Endothelial cell of umbilical vein (primary cell): Measurements from ENCODE around the gene TOMM40L. TPM values are rescaled to one million over a fixed set of nuclear protein-coding genes. Genes with fewer than 3 reads are reported as not detected.

Source experiments
- BruUV-seq: library from RNA; stranded (reverse); fragments of 400-500 nt; replicated peaks from 2 replicates; lab custom pipeline; 2021; lab: Mats Ljungman, UMichigan
- CTCF ChIA-PET: fragments of 300-600, 350-600 bp; sonication (Branson Sonifier 250); formaldehyde crosslinking; loops from one replicate; lab custom pipeline; 2021; ENCODE audit warnings: antibody characterized with exemption, inconsistent platforms; lab: Charles Lee
- POLR2A ChIA-PET: fragments of 300-600, 350-600 bp; sonication (Branson Sonifier 250); formaldehyde crosslinking; loops from one replicate; lab custom pipeline; 2021; ENCODE audit warnings: antibody characterized with exemption, inconsistent platforms; lab: Charles Lee
- DNase-seq: peaks from one replicate; pipeline ENCODE4 v3.0.0-alpha.2; 2011; ENCODE audit warnings: low read depth, low spot score
- FAIRE-seq: peaks from 2 replicates; lab custom pipeline; 2011; peaks lifted over from hg19 to GRCh38; lab: Jason Lieb, UNC
- H2AFZ ChIP-seq: 2 replicates; pipeline ENCODE4 v1.6.0; 2012; ENCODE audit warnings: low read depth, low read length, control low read depth, inconsistent platforms
- H3K27ac ChIP-seq: 2 replicates; pipeline ENCODE4 v1.5.1; 2011; ENCODE audit warnings: low read depth, mild to moderate bottlenecking, control low read depth, low read length, moderate library complexity; ENCODE audit not compliant: insufficient read depth
- H3K27me3 ChIP-seq, 2 experiments: 2 replicates each; pipeline versions ENCODE4 v1.6.0 to v1.6.1; 2011; ENCODE audit warnings: low read length in 2 of 2, mixed read lengths in 1 of 2; ENCODE audit not compliant: control insufficient read depth in 2 of 2, insufficient read depth in 2 of 2
- H3K36me3 ChIP-seq, 2 experiments: 2 replicates in 1 of 2; 3 replicates in 1 of 2; pipeline ENCODE4 v1.5.1; 2011; ENCODE audit warnings: low read length in 2 of 2, mild to moderate bottlenecking in 1 of 2, moderate library complexity in 1 of 2; ENCODE audit not compliant: control insufficient read depth in 2 of 2, insufficient read depth in 2 of 2; ENCODE audit errors: extremely low read depth in 1 of 2
- H3K4me1 ChIP-seq: 3 replicates; pipeline ENCODE4 v1.5.1; 2011; ENCODE audit warnings: mild to moderate bottlenecking, low read length; ENCODE audit not compliant: control insufficient read depth, insufficient read depth; ENCODE audit errors: extremely low read depth
- H3K4me2 ChIP-seq: 2 replicates; pipeline ENCODE4 v1.6.1; 2011; ENCODE audit warnings: low read length, control low read depth, mixed read lengths; ENCODE audit not compliant: insufficient read depth
- H3K4me3 ChIP-seq, 3 experiments: fragments of 200-600 bp in 1 of 3; sonication (generic), shearing (Covaris generic) in 1 of 3; replicated peaks in 1 of 3; 2 replicates each; pipeline ENCODE4 v1.5.1; 2011 to 2016; ENCODE audit warnings: control low read depth in 3 of 3, low read length in 3 of 3, mild to moderate bottlenecking in 2 of 3, inconsistent platforms in 1 of 3, low read depth in 1 of 3, moderate library complexity in 1 of 3; ENCODE audit not compliant: insufficient read depth in 1 of 3
- H3K79me2 ChIP-seq: 2 replicates; pipeline ENCODE4 v1.6.0; 2012; ENCODE audit warnings: low read length, inconsistent platforms; ENCODE audit not compliant: control insufficient read depth, insufficient read depth
- H3K9ac ChIP-seq: replicated peaks from 2 replicates; pipeline ENCODE3; 2011; ENCODE audit warnings: low read length, control low read depth; ENCODE audit not compliant: insufficient read depth; ENCODE audit errors: extremely low read depth
- H3K9me1 ChIP-seq: replicated peaks from 3 replicates; pipeline ENCODE4 v1.6.0; 2011; ENCODE audit warnings: mild to moderate bottlenecking, low read length; ENCODE audit not compliant: control insufficient read depth, insufficient read depth; ENCODE audit errors: extremely low read depth
- H3K9me3 ChIP-seq: replicated peaks from 2 replicates; pipeline ENCODE4 v1.5.1; 2012; ENCODE audit warnings: low read length, inconsistent platforms; ENCODE audit not compliant: control insufficient read depth, insufficient read depth
- H4K20me1 ChIP-seq: replicated peaks from 2 replicates; pipeline ENCODE3; 2011; ENCODE audit warnings: mild to moderate bottlenecking, low read length; ENCODE audit not compliant: control insufficient read depth, insufficient read depth; ENCODE audit errors: extremely low read depth
- EZH2 ChIP-seq: IDR thresholded peaks from 2 replicates; pipeline ENCODE4 v1.6.1; 2012; ENCODE audit warnings: borderline replicate concordance, low read depth, mild to moderate bottlenecking, moderate library complexity, low read length, inconsistent platforms; ENCODE audit not compliant: severe bottlenecking
- FOS ChIP-seq: IDR thresholded peaks from 2 replicates; pipeline ENCODE4 v1.6.1; 2011; ENCODE audit warnings: mild to moderate bottlenecking, low read length, moderate library complexity, borderline replicate concordance; ENCODE audit not compliant: insufficient read depth
- GATA2 ChIP-seq: IDR thresholded peaks from 2 replicates; pipeline ENCODE4 v1.7.0; 2011; ENCODE audit warnings: low read depth, mild to moderate bottlenecking, moderate library complexity, mixed read lengths, low read length; ENCODE audit not compliant: insufficient read length, insufficient read depth
- JUN ChIP-seq: IDR thresholded peaks from 2 replicates; pipeline ENCODE4 v1.6.1; 2011; ENCODE audit warnings: borderline replicate concordance, low read depth; ENCODE audit not compliant: insufficient read length, insufficient read depth
- MYC ChIP-seq: IDR thresholded peaks from one replicate; pipeline ENCODE4 v1.6.1; 2011; ENCODE audit warnings: mild to moderate bottlenecking, low read depth, low read length
- POLR2A ChIP-seq: IDR thresholded peaks from 2 replicates; pipeline ENCODE4 v1.6.1; 2012; ENCODE audit warnings: low read depth, mild to moderate bottlenecking, control low read depth, low read length
- POLR2AphosphoS5 ChIP-seq: IDR thresholded peaks from 2 replicates; pipeline ENCODE4 v1.6.1; 2012; ENCODE audit warnings: low read depth, mild to moderate bottlenecking, control low read depth, low read length, moderate library complexity; ENCODE audit not compliant: insufficient read depth
- dilution Hi-C: fragments of 300-500 bp; cut with MboI; formaldehyde crosslinking; loops from one replicate; pipeline ENCODE4 v1.15.0; 2019; ENCODE audit warnings: low sequenced_read_pairs; ENCODE audit not compliant: extremely low pct_ligation_motif_present
- intact Hi-C: fragments of 100-400 bp; cut with micrococcal nuclease; formaldehyde crosslinking; loops from one replicate; pipeline ENCODE4 v1.10.0; 2022
- polyA plus RNA-seq, 4 experiments: library from polyadenylated mRNA; depleted of rRNA in 3 of 4; stranded (reverse) in 3 of 4; unstranded in 1 of 4; fragments of >200 nt; gene quantifications; 2 replicates each; pipeline versions ENCODE4 v1.2.1 to v1.2.3, GENCODE V29; 2011 to 2012; ENCODE audit warnings: missing spikeins in 1 of 4
- total RNA-seq: library from RNA; stranded (reverse); gene quantifications from 2 replicates; pipeline ENCODE4 v1.2.3, GENCODE V29; 2021
- TF ChIP-seq, protein P1 (sequence below), 2 donors: IDR thresholded peaks; 1 replicate in 1 of 2; 2 replicates in 1 of 2; pipeline ENCODE4 v1.5.1; 2011; ENCODE audit warnings: low read length in 2 of 2, mild to moderate bottlenecking in 2 of 2, moderate library complexity in 2 of 2, control low read depth in 1 of 2, inconsistent platforms in 1 of 2, low read depth in 1 of 2; ENCODE audit not compliant: insufficient read depth in 1 of 2; ENCODE audit errors: extremely low read depth in 1 of 2
- TF ChIP-seq, protein P2 (sequence below): IDR thresholded peaks from 2 replicates; pipeline ENCODE4 v1.6.1; 2011; ENCODE audit not compliant: insufficient read depth, insufficient read length

TOMM40L gene
- total and polyA plus RNA-seq, 2 donors (not counting 3 experiments of a cell fraction or from before 2014, with no cell fraction given) = 18.6 to 18.7 TPM

GRCh38 chr1:161196111-161196510, 29.7 kb upstream of the TOMM40L start:
- no peak overlapping the region for H3K27ac ChIP-seq
- peaks cover 47% of the 10 kb centered on the region for H3K4me1 ChIP-seq
- H3K36me3 ChIP-seq = peaks cover 3% of the 10 kb centered on the region in 2 experiments
- H3K27me3 ChIP-seq = no peaks in the 10 kb centered on the region
- H3K4me2 ChIP-seq = no peak overlapping the region
- dilution Hi-C loops (no loop called here), intact Hi-C loops (no loop called here)
- no peak overlapping the region for H3K9ac ChIP-seq
- TF ChIP-seq EZH2 (no peak), POLR2AphosphoS5 (no peak), GATA2 (no peak), JUN (no peak), MYC (no peak), POLR2A (no peak), FOS (no peak)
- TF ChIP-seq, protein P1, sequence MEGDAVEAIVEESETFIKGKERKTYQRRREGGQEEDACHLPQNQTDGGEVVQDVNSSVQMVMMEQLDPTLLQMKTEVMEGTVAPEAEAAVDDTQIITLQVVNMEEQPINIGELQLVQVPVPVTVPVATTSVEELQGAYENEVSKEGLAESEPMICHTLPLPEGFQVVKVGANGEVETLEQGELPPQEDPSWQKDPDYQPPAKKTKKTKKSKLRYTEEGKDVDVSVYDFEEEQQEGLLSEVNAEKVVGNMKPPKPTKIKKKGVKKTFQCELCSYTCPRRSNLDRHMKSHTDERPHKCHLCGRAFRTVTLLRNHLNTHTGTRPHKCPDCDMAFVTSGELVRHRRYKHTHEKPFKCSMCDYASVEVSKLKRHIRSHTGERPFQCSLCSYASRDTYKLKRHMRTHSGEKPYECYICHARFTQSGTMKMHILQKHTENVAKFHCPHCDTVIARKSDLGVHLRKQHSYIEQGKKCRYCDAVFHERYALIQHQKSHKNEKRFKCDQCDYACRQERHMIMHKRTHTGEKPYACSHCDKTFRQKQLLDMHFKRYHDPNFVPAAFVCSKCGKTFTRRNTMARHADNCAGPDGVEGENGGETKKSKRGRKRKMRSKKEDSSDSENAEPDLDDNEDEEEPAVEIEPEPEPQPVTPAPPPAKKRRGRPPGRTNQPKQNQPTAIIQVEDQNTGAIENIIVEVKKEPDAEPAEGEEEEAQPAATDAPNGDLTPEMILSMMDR (IDR thresholded peaks at IDR 0.05; ENCODE audit: extremely low read depth in 1 of 2, insufficient read depth in 1 of 2, low read depth in 1 of 2, low read length in 2 of 2) = no peak
- TF ChIP-seq, protein P2, sequence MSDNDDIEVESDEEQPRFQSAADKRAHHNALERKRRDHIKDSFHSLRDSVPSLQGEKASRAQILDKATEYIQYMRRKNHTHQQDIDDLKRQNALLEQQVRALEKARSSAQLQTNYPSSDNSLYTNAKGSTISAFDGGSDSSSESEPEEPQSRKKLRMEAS = no peak
- no peaks in the 10 kb centered on the region for H3K9me1 ChIP-seq
- CTCF ChIA-PET = no interaction called here
- BruUV-seq = no TSS peak
- DNase-seq (no peak), FAIRE-seq (no peak)
- POLR2A ChIA-PET = no interaction called here
- H2AFZ ChIP-seq = no peak overlapping the region
- H3K4me3 ChIP-seq = no peak overlapping the region
- no peaks in the 10 kb centered on the region for H3K9me3 ChIP-seq
- H3K79me2 ChIP-seq = peaks cover 34% of the 10 kb centered on the region
- H4K20me1 ChIP-seq = no peaks in the 10 kb centered on the region
